ENCODE data around the gene CEACAM1. TPM values are rescaled to one million over a fixed set of nuclear protein-coding genes. Genes with fewer than 3 reads are reported as not detected.
"Not testable (repeated sequence)": the region's sequence is repeated elsewhere in the genome, so short reads cannot be mapped to it uniquely, and the experiment has no call there.

The CEACAM1 gene
- total RNA-seq, 4 donors from 2014 or later = 2.4 to 36.9 (median 23.0) TPM

DNA sequence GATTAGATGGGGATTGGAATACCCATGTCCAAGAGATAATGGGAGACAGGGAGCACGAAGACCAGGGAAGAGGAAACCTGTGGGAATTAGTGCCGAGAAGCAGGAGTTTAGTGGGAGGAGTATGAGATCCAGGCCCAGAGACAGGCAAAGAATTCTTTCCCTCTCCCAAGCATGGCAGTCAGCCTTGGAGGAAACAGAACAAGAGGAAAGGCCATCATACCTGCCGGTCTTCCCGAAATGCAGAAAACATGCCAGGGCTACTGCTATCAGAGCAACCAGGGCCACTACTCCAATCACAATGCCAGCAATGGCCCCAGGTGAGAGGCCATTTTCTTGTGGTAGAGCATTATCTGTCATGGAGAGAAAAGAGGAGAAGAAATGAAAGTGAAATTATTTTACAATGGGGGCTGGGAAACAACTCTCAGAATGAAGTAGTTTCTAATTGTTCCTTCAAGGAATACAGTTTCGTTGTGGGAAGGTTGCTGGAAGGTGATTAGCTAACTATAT lies 16.1 kb downstream of the CEACAM1 start:
- TF ChIP-seq, protein P1, sequence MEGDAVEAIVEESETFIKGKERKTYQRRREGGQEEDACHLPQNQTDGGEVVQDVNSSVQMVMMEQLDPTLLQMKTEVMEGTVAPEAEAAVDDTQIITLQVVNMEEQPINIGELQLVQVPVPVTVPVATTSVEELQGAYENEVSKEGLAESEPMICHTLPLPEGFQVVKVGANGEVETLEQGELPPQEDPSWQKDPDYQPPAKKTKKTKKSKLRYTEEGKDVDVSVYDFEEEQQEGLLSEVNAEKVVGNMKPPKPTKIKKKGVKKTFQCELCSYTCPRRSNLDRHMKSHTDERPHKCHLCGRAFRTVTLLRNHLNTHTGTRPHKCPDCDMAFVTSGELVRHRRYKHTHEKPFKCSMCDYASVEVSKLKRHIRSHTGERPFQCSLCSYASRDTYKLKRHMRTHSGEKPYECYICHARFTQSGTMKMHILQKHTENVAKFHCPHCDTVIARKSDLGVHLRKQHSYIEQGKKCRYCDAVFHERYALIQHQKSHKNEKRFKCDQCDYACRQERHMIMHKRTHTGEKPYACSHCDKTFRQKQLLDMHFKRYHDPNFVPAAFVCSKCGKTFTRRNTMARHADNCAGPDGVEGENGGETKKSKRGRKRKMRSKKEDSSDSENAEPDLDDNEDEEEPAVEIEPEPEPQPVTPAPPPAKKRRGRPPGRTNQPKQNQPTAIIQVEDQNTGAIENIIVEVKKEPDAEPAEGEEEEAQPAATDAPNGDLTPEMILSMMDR (IDR thresholded peaks at IDR 0.05) = no peak
- no peak for ATAC-seq (ENCODE audit: low FRiP score)
- DNase-seq (ENCODE audit: low spot score) = no peak

DNA sequence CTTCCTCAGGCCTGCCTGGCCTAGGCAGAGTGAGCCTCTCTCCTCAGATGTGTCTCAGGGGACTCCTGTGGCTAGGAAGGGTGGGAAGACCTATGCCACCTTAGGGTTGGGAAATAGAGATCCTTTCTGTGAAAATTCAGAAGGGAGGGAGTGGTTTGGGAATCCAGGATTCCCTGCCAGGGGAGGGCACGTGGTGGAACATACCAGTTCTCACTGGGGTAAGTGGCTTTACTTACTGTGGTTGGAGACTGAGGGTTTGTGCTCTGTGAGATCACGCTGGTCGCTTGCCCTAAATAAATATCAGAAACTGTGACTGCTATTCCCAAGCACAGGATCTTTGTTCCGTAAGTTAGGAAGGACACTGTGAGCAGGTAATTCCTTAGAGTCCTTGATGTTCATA lies 16.9 kb downstream of the CEACAM1 start:
- no peak for ATAC-seq (ENCODE audit: low FRiP score)
- TF ChIP-seq, protein P1 (IDR thresholded peaks at IDR 0.05) = no peak
- no peak for DNase-seq (ENCODE audit: low spot score)

DNA sequence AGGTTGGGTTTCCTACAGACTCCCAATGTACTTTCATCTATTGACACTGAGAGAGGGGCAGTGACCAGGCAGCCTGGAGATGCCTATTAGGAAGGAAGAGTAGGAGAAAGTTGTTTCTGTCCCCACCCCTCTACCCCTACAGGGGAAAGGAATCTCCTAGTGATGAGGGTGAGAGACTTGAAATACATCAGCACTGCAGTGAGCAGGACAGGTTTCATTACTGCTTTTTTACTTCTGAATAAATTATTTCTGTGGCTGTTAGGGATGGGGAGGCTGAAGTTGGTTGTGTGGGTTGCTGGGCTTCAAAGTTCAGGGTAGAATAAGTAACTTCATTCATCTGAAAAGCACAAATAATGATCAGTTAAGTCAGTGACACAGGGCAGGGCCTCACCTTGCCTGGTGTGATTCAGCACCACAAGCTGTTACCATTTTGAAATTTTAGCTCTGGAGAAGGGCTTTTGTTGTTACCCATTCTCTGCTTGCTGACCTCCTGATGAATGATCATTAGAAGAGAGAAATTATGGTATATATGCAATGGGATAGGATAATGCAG lies 19.3 kb downstream of the CEACAM1 start:
- no peak for DNase-seq (ENCODE audit: low spot score)
- no peak for ATAC-seq (ENCODE audit: low FRiP score)
- TF ChIP-seq, protein P1 (IDR thresholded peaks at IDR 0.05) = no peak

DNA sequence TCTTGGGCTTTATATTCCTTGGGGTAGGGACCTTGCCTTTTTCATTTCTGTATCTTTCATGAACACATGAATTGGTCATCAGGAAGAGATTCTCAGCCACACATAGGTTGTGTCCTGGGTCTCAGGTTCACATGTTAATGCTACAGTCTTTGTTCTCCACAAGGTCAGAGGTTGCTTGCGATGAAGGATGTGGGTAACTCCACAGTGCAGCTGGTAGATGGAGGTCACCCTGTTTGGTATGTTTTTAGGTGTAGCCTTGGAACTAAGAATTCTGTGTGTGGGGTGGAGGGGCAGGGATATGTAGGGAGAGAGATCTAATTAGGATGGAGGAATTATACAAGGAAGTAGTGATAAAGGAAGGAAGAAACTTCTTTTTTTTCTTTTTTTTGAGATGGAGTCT lies 23.2 kb downstream of the CEACAM1 start:
- ATAC-seq (ENCODE audit: low FRiP score) (no peak), DNase-seq (ENCODE audit: low spot score) (no peak)
- TF ChIP-seq, protein P1 (IDR thresholded peaks at IDR 0.05) = no peak

DNA sequence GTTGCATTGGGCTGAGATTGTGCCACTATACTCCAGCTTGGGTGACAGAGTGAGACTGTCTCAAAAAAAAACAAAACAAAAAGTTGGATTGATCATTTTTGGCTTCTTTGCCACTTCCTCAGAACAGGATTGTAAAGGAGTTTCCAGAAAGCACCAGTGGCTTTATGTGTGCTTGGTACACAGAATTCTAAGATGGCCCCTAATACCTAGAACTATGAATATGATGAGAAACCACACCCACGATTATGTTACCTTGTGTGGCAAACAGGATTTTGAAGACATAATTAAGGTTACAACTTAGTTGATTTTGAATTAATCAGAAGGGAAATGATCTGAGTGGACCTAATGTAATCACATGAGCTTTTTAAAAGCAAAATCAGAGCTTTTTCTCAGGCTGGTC lies 26.5 kb downstream of the CEACAM1 start:
- DNase-seq (ENCODE audit: low spot score) (no peak), ATAC-seq (ENCODE audit: low FRiP score) (no peak)
- TF ChIP-seq, protein P1 (IDR thresholded peaks at IDR 0.05) = no peak

DNA sequence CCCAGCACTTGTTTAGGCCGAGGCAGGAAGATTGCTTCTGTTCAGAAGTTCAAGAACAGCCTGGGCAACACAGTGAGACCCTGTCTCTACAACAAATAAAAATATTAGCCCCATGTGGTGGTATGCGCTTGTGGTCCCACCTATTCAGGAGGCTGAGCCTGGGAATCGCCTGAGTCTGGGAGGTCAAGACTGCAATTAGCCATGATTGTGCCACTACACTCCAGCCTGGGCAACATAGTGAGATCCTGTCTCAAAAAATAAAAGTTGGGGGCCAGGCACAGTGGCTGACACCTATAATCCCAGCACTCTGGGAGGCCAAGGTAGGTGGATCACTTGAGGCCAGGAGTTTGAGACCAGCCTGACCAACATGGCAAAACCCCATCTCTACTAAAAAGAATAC lies 27.0 kb downstream of the CEACAM1 start:
- not testable (repeated sequence) for DNase-seq (ENCODE audit: low spot score); ATAC-seq (ENCODE audit: low FRiP score)

DNA sequence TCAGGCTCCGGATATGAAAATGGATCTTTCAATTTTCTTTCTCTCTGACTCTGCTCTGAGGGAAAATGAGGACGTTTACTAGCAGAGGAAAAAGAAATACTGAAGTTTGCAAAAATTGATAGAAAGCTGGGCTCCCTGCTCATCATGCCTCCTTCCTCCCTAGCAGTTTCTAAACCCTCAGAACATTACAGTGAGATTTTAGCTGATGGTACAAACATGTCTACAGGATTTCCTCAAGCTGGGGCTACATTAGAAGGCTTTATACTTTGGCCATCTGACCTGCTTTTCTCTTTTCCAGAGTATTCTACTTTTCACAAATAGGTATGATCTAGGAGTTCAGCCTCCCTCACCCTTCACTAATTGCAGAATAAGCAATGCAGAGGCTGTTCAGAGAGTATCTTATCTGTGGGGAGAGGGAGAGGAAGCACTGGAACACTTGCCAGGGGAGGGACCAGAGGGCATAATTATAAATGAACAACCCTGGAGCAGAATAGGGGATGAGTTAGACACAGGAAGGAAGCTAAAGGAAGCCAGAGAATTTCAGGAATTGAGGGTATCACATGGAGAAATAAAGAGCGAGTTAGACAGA lies 30.0 kb downstream of the CEACAM1 start:
- no peak for DNase-seq (ENCODE audit: low spot score)
- no peak for ATAC-seq (ENCODE audit: low FRiP score)
- TF ChIP-seq, protein P1 (IDR thresholded peaks at IDR 0.05) = no peak

Data from omental fat pad (tissue), 4 donors.